GM21423 (cell line): ENCODE results near the gene MYL11.
"Not testable (repeated sequence)": the region's sequence is repeated elsewhere in the genome, so short reads cannot be mapped to it uniquely, and the experiment has no call there.

Source experiments
- ATAC-seq: cut with Tn5 transposase; IDR thresholded peaks from one replicate; pipeline ENCODE4 v1.9.1; 2021; ENCODE audit warnings: mild to moderate bottlenecking, moderate library complexity; ENCODE audit not compliant: unreplicated experiment

MYL11 gene, protein sequence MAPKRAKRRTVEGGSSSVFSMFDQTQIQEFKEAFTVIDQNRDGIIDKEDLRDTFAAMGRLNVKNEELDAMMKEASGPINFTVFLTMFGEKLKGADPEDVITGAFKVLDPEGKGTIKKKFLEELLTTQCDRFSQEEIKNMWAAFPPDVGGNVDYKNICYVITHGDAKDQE

DNA sequence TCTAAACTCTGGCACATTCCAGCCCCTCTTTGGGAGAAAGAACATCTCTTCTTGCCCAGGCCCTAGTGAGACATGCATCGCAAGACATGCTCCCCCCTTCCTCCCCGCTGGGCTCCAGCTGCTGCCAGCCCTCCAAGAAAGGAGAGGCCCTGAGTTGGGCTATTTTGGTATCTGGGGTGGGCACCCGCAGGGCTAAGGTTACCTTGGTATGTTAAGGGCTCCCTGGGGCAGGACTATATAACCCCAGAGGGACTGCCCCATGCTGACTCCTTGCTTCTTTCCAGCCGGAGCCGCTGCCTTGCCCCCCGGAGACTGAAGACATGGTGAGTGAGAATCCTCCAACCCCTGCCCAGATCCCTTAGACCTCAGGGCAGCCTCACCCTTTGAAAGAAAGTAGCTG lies at the start of gene MYL11:
TSS of gene MYL11 (plus strand) at position 265 of the 400 bp plus-strand sequence. CDS start at position 321, 56 bp downstream.
- ATAC-seq, result no peak

DNA sequence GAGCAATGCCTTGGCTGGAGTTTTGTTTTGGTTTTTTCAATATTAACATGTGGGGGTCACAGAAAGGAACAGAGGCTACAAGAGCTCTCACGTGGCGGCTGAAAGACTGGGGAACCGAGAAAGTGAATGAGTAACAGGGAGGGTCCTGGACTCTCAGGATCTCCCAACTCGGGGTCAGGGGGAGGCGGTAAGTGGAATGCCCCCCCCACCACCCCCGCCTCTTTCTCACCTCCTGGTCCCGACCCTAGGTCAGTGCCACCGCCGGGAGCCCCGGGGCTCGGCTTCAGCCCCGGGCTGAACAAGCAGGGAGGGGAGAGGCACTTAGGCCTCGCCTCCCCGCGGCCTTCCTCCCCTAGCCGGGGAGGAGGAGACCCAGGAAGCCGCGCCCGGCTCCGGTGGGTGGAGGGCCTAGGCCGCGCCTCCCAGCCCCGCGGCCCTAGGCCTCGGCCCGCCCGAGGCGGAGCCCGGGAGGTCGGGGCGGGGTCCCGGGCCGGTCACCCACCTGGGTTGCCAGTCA lies 40.1 kb upstream of the MYL11 start:
- peak; percentile 87 for ATAC-seq

DNA sequence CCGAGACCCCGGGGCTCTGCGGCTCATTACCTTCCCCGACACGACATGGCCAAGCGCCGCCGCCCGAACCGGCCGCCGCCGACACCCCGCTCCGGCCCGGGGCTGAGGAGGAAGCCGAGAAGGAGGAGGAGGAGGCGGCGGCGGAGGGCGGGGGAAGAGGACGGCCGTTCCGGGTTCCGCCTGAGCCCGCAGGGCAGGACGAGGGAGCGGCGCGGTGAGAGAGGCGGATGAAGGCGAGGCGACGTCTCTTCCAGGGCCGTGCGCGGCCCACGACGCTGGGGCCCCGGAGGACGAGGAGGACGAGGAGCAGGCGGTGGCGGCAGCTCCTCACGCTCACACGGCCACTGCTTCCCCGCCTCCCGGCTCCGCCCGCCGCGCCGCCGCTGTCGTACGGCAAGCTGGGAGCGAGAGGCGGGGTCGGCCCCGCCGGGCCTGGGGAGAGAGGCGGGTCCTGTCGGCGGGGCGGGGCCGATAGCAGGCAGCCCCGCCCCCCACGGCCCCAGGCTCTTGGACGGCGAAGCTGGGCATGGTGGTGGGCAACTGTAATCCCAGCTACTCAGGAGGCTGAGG lies 39.5 kb upstream of the MYL11 start:
- peak; percentile 75 for ATAC-seq

DNA sequence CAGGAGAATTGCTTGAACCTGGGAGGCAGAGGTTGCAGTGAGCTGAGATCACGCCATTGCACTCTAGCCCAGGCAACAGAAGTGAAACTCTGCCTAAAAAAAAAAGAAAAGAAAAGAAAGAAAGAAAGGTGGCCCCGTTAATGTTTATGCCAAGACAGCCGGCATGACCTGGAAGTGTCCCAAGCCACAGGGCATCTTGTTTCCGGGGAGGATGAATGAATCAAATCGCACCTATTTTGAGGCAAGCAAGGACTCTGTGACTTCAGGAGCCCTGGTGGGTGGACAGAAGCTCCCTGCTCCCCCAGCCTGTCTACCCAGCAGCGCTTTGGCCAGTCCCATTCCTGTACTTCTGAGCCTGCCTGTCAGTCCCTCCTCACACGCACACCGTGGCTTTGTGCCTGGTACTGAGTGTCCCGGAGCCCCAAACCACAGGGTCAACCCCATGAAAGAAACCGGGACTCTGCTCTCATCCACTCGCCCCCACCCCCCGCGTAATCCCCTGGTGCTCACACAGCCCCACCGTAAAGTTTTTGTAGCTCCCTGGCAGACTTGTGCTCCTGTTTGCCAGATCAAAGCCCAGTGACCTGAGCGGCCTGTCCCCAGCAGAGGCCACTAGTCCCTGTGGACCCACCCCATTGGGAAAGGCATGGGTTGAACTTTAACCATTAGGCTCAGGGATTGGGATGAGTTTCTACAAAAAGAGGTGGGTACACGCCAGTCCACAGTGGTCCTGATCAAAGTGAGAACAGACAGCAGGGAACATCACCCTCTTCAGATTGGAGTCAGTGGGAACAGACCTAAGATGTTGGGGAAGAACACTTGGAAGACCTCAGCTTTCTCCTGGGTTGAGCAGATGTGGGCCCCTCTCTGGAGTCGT lies 38.8 kb upstream of the MYL11 start:
- peak; percentile 15 for ATAC-seq

DNA sequence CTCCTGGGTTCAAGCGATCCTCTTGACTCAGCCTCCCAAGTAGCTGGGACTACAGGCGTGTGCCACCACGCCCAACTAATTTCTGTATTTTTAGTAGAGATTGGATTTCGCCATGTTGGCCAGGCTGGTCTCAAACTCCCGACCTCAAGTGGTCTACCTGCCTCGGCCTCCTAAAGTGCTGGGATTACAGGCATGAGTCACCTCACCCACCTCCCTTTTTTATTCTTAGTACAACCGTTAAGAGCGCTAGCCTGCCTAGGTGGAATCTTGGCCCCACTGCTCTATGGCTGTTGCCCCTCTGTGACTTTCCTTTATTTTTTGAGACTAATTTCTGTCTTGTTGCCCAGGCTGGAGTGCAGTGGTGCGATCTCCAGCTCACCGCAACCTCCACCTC lies 36.6 kb upstream of the MYL11 start:
- ATAC-seq, result not testable (repeated sequence)

DNA sequence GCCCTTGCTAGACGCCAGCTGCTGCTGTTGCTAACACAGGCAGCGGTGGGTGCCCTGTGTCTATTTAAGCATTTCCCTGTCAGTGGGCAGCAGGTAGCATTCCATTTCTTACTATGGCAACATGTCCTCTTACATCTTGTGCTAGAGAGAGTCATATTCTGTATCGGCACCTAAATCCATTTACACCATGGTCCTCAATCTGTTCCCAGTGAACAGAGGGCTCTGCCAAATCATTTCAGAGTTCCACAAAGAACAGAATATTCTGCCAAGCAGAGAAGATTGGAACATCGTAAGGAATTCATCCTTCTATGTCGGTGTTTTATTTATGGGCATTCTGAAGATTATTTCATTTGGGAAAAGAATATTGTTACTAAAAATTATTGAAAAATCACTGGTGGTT lies 35.9 kb upstream of the MYL11 start:
- not testable (repeated sequence) for ATAC-seq

DNA sequence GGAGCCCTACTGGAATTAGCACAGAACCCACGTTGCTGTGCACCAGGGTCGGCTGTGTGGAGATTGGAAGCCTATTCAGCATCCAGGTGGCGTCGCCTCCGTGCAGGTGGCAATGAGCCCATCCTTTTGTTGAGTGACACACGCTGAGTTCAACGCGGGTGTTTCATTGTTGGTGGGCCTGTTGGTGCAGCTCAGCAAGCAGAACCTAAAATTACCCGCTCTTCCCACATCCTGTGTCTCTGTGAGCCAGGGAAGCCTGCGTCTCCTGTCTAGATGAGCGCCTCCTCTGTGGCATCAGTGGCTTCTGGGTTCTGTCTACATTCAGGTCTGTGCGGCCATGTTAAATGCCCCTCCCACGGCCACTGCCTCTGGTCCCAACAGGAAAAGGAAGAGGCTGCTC lies 34.0 kb upstream of the MYL11 start:
- no peak for ATAC-seq

DNA sequence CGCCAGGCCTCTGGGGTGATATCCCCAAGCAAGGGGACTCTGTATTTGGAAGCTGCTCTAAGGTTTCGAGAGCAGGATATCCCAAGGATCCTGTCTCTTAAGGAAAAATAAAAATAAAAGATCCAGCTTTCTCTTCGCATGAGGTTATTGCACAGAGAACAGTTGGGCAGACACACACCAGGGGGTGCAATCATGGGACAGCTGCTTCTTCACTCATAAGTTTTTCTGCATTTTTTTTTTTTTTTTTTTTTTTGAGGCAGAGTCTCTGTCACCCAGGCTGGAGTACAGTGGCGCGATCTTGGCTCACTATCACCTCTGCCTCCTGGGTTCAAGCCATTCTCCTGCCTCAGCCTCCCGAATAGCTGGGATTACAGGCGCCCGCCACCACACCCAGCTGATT lies 32.6 kb upstream of the MYL11 start:
- not testable (repeated sequence) for ATAC-seq

DNA sequence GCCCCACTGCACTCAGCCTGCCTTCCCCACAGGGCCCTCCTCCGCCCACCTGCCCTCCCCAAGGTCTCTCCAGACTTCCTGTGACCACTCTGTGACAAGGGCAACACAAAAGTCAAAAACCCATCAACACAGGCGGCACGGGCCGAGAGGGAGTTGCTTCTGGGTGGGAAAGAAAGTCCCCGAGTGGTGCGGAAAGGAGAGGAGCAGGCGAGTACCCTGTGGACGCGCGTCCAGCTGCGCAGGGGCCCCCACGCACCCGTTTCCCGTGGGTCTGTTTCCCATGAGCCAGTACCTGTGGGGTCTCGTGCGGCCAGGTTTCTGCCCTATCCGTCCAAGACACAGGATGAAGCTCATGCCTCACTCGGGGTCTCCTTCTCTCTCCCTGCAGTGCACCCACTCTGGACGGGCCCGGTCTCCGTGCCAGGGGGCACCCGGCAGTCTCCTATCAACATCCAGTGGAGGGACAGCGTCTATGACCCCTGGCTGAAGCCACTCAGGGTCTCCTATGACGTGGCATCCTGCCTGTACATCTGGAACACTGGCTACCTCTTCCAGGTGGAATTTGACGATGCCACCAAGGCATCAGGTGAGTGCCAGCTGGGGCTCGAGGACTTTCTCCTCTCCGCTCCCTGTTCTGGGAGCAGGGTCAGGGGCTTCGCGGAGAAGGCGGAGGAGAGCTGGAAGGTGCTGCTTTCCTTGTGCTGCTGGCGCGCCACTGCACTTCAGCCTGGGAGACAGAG lies 31.7 kb upstream of the MYL11 start:
- ATAC-seq, result no peak

DNA sequence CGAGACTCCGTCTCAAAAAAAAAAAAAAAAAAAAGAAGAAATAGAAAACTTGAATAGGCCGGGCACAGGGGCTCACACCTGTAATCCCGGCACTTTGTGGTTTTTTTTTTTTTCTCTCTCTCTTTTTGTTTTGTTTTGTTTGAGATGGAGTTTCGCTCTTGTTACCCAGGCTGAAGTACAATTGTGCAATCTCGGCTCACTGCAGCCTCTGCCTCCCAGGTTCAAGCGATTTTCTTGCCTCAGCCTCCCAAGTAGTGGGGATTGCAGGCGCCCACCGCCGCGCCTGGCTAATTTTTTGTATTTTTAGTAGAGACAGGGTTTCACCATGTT lies 31.1 kb upstream of the MYL11 start:
- ATAC-seq, result not testable (repeated sequence)

DNA sequence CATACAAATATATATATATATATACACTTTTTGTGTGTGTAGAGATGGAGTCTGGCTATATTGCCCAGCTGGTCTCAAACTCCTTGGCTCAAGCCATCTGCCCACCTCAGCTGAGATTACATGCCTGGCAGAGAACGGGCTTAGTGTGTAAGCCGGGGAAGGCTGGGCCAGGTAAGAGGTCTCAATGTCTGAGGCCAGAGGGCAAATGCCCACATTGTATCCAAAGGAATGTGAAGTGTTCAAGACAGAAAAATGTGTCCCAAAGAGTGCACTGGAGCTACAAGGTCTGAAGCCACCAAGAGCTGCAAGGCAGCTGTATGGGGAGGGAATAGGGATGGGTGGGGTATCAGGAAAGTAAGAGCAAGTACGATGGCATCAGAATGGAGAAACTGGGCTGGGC lies 28.3 kb upstream of the MYL11 start:
- no peak for ATAC-seq

DNA sequence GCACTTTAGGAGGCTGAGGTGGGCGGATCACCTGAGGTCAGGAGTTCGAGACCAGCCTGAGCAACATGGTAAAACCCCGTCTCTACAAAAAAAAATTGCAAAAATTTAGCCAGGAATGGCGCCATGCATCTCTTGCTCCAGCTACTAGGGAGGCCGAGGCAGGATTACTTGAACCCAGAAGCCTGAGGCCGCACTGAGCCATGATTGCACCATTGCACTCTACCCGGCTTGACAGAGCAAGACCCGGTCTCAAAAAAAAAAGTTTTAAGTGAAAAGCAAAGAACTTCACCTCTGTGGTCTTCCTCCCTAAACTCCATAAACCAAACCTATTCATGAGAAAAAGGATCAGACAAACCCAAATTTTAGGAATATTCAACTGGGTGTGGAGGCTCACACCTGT lies 26.5 kb upstream of the MYL11 start:
- no peak for ATAC-seq

DNA sequence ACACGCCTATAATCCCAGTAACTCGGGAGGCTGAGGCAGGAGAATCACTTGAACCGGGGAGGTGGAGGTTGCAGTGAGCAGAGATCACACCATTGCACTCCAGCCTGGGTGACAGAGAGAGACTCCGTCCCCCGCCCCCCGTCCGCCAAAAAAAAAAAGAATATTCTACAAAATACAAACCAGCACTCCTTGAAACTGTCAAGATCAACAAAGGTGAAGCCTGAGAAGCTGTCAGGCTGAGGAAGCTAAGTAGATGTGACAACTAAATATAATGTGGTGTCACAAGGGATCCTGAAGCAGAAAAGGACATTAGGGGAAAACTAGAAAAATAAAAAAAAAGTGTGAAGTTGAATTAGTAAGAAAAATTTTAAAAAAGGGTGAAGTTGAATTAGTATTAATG lies 25.7 kb upstream of the MYL11 start:
- ATAC-seq, result no peak

DNA sequence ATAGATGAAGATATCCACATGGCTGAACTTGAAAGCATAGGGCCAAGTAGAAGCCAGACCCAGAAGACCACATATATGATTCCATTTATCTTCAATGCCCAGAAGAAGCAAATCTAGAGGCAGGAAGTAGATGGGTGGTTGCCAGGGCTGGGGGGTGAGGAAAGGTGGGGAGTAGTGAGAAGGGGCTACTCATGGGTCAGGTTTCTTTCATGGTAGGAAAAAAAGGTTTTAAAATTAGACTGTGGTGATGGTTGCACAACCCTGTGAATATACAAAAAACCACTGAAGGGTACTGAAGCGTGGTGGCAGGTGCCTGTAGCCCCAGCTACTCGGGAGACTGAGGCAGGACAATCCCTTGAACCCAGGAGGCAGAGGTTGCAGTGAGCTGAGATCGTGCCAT lies 24.9 kb upstream of the MYL11 start:
- ATAC-seq, result peak; percentile 43

DNA sequence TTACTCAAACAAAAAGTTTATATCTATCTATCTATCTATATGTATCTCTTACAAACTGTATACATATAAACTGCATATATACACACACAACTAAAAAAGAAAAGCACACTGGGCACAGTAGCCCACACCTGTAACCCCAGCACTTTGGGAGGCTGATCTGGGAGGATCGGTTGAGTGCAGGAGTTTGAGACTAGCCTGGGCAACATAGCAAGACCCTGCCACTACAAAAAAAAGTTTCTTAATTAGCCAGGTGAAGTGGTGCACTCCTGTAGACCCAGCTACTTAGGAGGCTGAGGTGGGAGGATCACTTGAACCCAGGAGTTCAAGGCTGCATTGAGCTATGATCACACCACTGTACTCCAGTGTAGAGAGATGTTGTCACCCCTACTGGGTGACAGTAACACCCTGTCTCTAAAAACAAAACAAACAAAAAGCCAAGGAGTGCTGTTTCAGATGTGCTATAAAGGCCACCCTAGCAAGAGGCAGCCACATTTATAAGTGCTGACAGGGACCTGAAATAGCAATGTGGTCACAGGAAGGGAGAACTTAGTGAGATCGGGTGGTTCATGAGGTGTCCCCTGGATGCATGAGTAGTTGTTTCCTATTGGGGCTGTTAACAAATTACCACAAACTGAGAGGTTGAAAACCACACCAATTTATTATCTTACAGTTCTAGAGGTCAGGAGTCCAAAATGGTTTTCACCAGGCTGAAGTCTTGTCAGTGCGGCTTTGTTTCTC lies 24.3 kb upstream of the MYL11 start:
- peak; percentile 44 for ATAC-seq

DNA sequence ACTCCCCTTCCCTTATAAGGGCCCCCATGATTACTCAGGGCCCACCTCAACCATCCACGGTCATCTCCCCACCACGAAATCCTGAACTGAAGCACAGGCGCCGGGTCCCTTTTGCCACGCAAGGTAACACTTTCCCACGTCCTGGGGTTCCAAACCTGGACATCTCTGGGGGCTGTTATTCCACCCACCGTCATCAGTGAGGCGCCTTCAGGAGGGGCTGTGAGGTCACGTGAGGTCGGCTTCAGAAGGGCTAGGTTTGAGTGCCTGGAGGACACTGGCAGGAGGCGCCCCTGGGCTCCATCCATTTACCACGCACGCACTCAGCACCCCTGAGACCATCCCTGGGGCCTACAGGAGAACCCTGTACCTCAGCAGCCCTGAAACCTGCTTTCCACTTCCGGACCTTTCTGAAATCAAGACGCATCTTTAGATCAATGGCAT lies 23.6 kb upstream of the MYL11 start:
- ATAC-seq, result no peak

DNA sequence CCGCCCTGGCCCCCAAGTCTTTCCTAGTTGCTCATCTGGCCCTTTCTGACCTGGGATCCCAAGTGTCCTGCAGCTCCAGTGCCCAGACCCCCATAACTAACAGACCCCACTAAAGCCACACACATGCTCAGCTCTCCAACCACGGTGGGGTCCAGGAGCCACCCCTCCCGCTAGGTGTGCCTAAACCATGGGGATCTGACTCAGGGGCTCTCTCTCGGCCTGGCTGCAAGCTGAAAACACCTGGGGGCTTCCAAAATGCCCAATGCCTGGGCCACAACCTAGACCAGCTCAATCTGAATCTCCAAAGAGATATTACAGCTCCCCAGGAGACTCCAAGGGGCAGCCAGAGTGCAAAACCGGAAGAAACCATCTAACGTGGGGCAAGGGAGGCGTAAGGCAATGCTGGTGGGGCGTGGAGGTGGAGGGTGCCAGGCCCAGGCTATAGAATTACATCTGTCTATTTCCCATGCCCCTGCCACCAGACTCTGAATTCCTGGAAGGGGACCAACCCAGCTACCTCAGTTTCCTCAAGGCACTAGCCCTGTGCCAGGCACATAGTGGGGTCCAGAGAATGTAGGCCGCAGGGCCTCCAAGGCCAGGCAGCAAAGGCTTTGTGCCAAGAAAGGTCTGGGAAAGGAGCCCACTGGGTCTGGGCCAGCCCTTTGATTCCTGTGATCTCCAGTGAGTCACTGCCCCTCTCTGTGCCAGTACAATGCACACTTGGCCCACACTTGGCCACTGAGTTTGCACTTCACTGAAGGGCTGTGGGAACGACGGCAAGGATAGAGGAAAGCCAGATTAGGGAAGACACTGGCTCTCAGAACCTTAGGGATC lies 22.8 kb upstream of the MYL11 start:
- ATAC-seq, result no peak

DNA sequence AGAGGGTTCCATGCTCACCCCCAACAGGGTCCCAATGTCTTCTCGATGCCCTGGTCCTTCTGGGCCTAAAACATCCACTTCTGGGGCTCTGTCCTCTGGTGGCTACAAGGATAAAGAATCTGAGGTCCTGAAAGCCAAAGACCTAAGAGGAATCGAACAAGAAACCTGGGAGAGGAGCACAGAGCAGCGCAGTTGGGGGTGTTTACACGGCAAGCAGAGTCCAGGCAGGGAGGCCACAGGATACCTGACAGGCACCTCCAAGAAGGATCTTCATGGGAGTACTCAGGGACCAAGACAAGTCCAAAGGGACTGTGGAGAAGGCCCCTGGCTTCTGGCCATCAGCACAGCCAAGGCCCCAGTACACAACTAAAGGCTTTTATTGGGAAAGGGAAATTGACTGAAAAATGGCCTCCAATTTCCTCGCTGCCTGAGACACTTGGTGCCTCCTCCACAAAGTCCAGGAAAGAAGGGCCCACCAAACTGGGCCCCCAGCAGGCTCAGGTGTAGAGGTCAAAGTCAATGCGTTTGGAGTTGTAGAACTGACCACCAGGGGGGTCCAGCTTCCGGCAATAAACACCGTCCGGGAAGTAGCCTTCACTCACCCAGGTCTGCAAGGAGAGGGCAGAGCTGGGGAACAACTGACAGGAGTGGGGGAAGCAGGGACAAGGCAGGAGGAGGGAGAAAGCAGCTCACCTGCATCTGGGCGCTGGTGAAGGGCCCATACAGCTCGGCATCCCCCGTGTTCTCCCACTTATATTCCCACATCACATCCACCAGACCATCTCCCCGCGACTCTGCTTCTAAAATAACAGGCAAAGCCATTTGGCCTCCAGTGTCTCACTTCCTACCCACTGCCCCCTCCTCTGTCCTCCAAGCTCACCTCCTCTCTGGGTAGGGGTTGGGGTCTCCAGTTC lies 21.9 kb upstream of the MYL11 start:
- ATAC-seq, result no peak
